Loucy (cell line): Measurements from ENCODE around the gene ANKK1.

Experiments used
- H2AFZ ChIP-seq: fragments of 200-600 bp; sonication (generic); 2 replicates; pipeline ENCODE4 v1.6.0; 2016; ENCODE audit warnings: antibody characterized with exemption, mild to moderate bottlenecking, low read length, moderate library complexity
- H3F3A ChIP-seq: fragments of 200-600 bp; 2 replicates; pipeline ENCODE4 v1.6.0; 2016; ENCODE audit warnings: antibody characterized with exemption, low read depth, mild to moderate bottlenecking
- H3K27me3 ChIP-seq: fragments of 200-600 bp; sonication (generic); 2 replicates; pipeline ENCODE4 v1.6.1; 2014; ENCODE audit warnings: low read length, mild to moderate bottlenecking; ENCODE audit not compliant: insufficient read depth, poor library complexity, severe bottlenecking
- H3K36me3 ChIP-seq: fragments of 200-600 bp; sonication (generic); 2 replicates; pipeline ENCODE4 v1.6.1; 2016; ENCODE audit warnings: low read length; ENCODE audit not compliant: insufficient read depth
- H3K4me1 ChIP-seq: fragments of 200-600 bp; sonication (generic); 2 replicates; pipeline ENCODE4 v1.5.1; 2014; ENCODE audit warnings: low read length, mild to moderate bottlenecking; ENCODE audit not compliant: insufficient read depth, poor library complexity, severe bottlenecking
- H3K4me2 ChIP-seq: fragments of 200-600 bp; sonication (generic); 2 replicates; pipeline ENCODE4 v1.6.0; 2014; ENCODE audit warnings: antibody characterized with exemption, low read length, low read depth, mild to moderate bottlenecking; ENCODE audit not compliant: poor library complexity, severe bottlenecking
- H3K4me3 ChIP-seq: fragments of 200-600 bp; sonication (generic); 2 replicates; pipeline ENCODE4 v1.5.1; 2014; ENCODE audit warnings: low read length, mild to moderate bottlenecking, mixed read lengths; ENCODE audit not compliant: poor library complexity, severe bottlenecking
- H3K79me2 ChIP-seq: fragments of 200-600 bp; sonication (generic); 2 replicates; pipeline ENCODE4 v1.6.1; 2014; ENCODE audit warnings: low read length; ENCODE audit not compliant: insufficient read depth
- H3K9ac ChIP-seq: fragments of 200-600 bp; sonication (generic); 2 replicates; pipeline ENCODE4 v1.6.0; 2014; ENCODE audit warnings: mild to moderate bottlenecking, low read depth, low read length, moderate library complexity; ENCODE audit not compliant: poor library complexity, severe bottlenecking
- H3K9me2 ChIP-seq: fragments of 200-600 bp; sonication (generic); replicated peaks from 2 replicates; pipeline ENCODE4 v1.6.1; 2016; ENCODE audit warnings: low read depth, low read length, mixed read lengths
- H3K9me3 ChIP-seq: fragments of 200-600 bp; sonication (generic); 2 replicates; pipeline ENCODE4 v1.6.1; 2014; ENCODE audit warnings: mild to moderate bottlenecking, antibody characterized with exemption, low read length, low read depth; ENCODE audit not compliant: insufficient read depth
- H4K20me1 ChIP-seq: fragments of 200-600 bp; sonication (generic); 2 replicates; pipeline ENCODE4 v1.6.0; 2014; ENCODE audit warnings: antibody characterized with exemption, low read length, mild to moderate bottlenecking; ENCODE audit not compliant: insufficient read depth, poor library complexity, severe bottlenecking
- CTCF ChIP-seq: fragments of 200-600 bp; sonication (generic); conservative IDR thresholded peaks from 2 replicates; pipeline ENCODE4 v1.5.1; 2014; ENCODE audit warnings: mild to moderate bottlenecking, antibody characterized with exemption, low read length
- EZH2phosphoT487 ChIP-seq: fragments of 200-600 bp; IDR thresholded peaks from 2 replicates; pipeline ENCODE4 v1.6.1; 2018; ENCODE audit warnings: antibody characterized with exemption, mild to moderate bottlenecking, moderate library complexity, borderline replicate concordance

Gene ANKK1

GRCh38 chr11:113449743-113450142 is 62.2 kb downstream of the ANKK1 start:
- no peak overlapping the region for H3K9ac ChIP-seq
- no peaks in the 10 kb centered on the region for H3F3A ChIP-seq
- no peaks in the 10 kb centered on the region for H3K9me2 ChIP-seq
- no peak overlapping the region for H2AFZ ChIP-seq
- H4K20me1 ChIP-seq: no peaks in the 10 kb centered on the region
- no peaks in the 10 kb centered on the region for H3K36me3 ChIP-seq
- no peak overlapping the region for H3K4me2 ChIP-seq
- no peaks in the 10 kb centered on the region for H3K9me3 ChIP-seq
- H3K79me2 ChIP-seq: no peaks in the 10 kb centered on the region
- no peak overlapping the region for H3K4me3 ChIP-seq
- TF ChIP-seq CTCF (no peak), EZH2phosphoT487 (no peak)
- peaks cover 4% of the 10 kb centered on the region for H3K4me1 ChIP-seq
- H3K27me3 ChIP-seq: no peaks in the 10 kb centered on the region
